GM12878 (cell line): ENCODE measurements around the gene DAO. TPM values are rescaled to one million over a fixed set of nuclear protein-coding genes. Genes with fewer than 3 reads are reported as not detected.

ENCODE experiments used
- EZH2 ChIP-seq: IDR thresholded peaks from 2 replicates; pipeline ENCODE4 v1.6.1; 2012; ENCODE audit warnings: low read depth, mild to moderate bottlenecking, control low read depth, inconsistent platforms, low read length, borderline replicate concordance; ENCODE audit not compliant: control insufficient read depth
- PAX8 ChIP-seq: fragments of 450-650 bp; IDR thresholded peaks from 2 replicates; pipeline ENCODE4 v1.6.1; 2017; ENCODE audit warnings: mild to moderate bottlenecking, moderate library complexity
- POLR2AphosphoS2 ChIP-seq: IDR thresholded peaks from 2 replicates; pipeline ENCODE4 v1.6.1; 2011; ENCODE audit warnings: low read depth, mild to moderate bottlenecking, low read length, improper control_type of control experiment, moderate library complexity
- POLR2AphosphoS5 ChIP-seq: IDR thresholded peaks from 2 replicates; pipeline ENCODE4 v1.6.1; 2011; ENCODE audit warnings: mild to moderate bottlenecking, low read length, inconsistent platforms
- TCF12 ChIP-seq: IDR thresholded peaks from 2 replicates; pipeline ENCODE4 v1.6.1; 2011; ENCODE audit warnings: low read depth, mild to moderate bottlenecking, low read length
- polyA plus RNA-seq, 11 experiments: library from polyadenylated mRNA; depleted of rRNA in 4 of 11; unstranded in 6 of 11; stranded (reverse) in 5 of 11; fragments of >200 nt; fragmentation: Nextera tagmentation in 4 of 11; fragmentation: Illumina TruSeq in 1 of 11; extraction: Ambion mirVana in 4 of 11; extraction: Trizol in 1 of 11; gene quantifications; 1 replicate in 1 of 11; 2 replicates in 10 of 11; pipeline versions ENCODE4 v1.2.1 to v1.2.3, GENCODE V29; 2011 to 2016; ENCODE audit warnings: inconsistent platforms in 2 of 11, missing spikeins in 2 of 11, low read depth in 1 of 11
- total RNA-seq, 4 experiments: library from RNA; depleted of rRNA in 3 of 4; stranded (reverse); fragments of >200 nt in 3 of 4; fragmentation: Illumina TruSeq in 1 of 4; extraction: Trizol in 1 of 4; gene quantifications; 2 replicates each; pipeline versions ENCODE4 v1.2.1 to v1.2.3, GENCODE V29; 2013 to 2021
- TF ChIP-seq, protein P1 (sequence below): fragments of 450-650 bp; IDR thresholded peaks from 2 replicates; pipeline ENCODE4 v1.6.1; 2018; ENCODE audit warnings: mild to moderate bottlenecking, low read depth, moderate library complexity; ENCODE audit not compliant: partially characterized antibody
- TF ChIP-seq, protein P2 (sequence below): IDR thresholded peaks from 2 replicates; pipeline ENCODE4 v1.6.1; 2012; ENCODE audit warnings: improper control_type of control experiment, low read depth, low read length; ENCODE audit not compliant: insufficient replicate concordance
- TF ChIP-seq, protein P3 (sequence below): IDR thresholded peaks from 2 replicates; pipeline ENCODE4 v1.6.1; 2011; ENCODE audit warnings: borderline replicate concordance, low read depth, mild to moderate bottlenecking, moderate library complexity, mixed read lengths, low read length; ENCODE audit not compliant: insufficient read depth; ENCODE audit errors: extremely low read length
- TF ChIP-seq, protein P4 (sequence below): fragments of 450-650 bp; conservative IDR thresholded peaks from 2 replicates; pipeline ENCODE4 v1.6.1; 2017; ENCODE audit warnings: mild to moderate bottlenecking, moderate library complexity

DAO gene
- total and polyA plus RNA-seq, 10 of the 15 experiments (the other 5 are each of a cell fraction or from before 2014, with no cell fraction given), result 0.15 TPM; not detected in 9

DNA sequence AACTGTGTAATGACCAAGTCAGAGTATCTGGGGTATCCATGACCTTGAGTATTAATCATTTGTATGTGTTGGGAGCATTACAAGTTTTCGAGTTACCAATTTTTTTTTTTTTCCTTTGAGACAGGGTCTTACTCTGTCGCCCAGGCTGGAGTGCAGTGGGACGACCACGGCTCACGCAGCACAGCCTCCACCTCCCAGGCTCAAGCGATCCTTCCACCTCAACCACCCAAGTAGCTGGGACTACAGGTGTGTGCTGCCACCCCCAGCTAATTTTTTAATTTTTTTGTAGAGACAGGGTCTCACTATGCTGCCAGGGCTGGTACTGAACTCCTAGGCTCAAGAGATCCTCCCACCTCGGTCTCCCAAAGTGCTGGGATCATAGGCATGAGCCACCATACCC is 42.2 kb upstream of the DAO start (continued):
- TF ChIP-seq, protein P1, sequence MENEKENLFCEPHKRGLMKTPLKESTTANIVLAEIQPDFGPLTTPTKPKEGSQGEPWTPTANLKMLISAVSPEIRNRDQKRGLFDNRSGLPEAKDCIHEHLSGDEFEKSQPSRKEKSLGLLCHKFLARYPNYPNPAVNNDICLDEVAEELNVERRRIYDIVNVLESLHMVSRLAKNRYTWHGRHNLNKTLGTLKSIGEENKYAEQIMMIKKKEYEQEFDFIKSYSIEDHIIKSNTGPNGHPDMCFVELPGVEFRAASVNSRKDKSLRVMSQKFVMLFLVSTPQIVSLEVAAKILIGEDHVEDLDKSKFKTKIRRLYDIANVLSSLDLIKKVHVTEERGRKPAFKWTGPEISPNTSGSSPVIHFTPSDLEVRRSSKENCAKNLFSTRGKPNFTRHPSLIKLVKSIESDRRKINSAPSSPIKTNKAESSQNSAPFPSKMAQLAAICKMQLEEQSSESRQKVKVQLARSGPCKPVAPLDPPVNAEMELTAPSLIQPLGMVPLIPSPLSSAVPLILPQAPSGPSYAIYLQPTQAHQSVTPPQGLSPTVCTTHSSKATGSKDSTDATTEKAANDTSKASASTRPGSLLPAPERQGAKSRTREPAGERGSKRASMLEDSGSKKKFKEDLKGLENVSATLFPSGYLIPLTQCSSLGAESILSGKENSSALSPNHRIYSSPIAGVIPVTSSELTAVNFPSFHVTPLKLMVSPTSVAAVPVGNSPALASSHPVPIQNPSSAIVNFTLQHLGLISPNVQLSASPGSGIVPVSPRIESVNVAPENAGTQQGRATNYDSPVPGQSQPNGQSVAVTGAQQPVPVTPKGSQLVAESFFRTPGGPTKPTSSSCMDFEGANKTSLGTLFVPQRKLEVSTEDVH, result no peak
- no peak for TF ChIP-seq POLR2AphosphoS2
- TF ChIP-seq, protein P2, sequence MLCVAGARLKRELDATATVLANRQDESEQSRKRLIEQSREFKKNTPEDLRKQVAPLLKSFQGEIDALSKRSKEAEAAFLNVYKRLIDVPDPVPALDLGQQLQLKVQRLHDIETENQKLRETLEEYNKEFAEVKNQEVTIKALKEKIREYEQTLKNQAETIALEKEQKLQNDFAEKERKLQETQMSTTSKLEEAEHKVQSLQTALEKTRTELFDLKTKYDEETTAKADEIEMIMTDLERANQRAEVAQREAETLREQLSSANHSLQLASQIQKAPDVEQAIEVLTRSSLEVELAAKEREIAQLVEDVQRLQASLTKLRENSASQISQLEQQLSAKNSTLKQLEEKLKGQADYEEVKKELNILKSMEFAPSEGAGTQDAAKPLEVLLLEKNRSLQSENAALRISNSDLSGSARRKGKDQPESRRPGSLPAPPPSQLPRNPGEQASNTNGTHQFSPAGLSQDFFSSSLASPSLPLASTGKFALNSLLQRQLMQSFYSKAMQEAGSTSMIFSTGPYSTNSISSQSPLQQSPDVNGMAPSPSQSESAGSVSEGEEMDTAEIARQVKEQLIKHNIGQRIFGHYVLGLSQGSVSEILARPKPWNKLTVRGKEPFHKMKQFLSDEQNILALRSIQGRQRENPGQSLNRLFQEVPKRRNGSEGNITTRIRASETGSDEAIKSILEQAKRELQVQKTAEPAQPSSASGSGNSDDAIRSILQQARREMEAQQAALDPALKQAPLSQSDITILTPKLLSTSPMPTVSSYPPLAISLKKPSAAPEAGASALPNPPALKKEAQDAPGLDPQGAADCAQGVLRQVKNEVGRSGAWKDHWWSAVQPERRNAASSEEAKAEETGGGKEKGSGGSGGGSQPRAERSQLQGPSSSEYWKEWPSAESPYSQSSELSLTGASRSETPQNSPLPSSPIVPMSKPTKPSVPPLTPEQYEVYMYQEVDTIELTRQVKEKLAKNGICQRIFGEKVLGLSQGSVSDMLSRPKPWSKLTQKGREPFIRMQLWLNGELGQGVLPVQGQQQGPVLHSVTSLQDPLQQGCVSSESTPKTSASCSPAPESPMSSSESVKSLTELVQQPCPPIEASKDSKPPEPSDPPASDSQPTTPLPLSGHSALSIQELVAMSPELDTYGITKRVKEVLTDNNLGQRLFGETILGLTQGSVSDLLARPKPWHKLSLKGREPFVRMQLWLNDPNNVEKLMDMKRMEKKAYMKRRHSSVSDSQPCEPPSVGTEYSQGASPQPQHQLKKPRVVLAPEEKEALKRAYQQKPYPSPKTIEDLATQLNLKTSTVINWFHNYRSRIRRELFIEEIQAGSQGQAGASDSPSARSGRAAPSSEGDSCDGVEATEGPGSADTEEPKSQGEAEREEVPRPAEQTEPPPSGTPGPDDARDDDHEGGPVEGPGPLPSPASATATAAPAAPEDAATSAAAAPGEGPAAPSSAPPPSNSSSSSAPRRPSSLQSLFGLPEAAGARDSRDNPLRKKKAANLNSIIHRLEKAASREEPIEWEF, result no peak
- TF ChIP-seq, protein P3, sequence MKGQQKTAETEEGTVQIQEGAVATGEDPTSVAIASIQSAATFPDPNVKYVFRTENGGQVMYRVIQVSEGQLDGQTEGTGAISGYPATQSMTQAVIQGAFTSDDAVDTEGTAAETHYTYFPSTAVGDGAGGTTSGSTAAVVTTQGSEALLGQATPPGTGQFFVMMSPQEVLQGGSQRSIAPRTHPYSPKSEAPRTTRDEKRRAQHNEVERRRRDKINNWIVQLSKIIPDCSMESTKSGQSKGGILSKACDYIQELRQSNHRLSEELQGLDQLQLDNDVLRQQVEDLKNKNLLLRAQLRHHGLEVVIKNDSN, result no peak
- TF ChIP-seq POLR2AphosphoS5, result no peak
- TF ChIP-seq PAX8, result no peak
- no peak for TF ChIP-seq EZH2
- no peak for TF ChIP-seq TCF12
- TF ChIP-seq, protein P4, sequence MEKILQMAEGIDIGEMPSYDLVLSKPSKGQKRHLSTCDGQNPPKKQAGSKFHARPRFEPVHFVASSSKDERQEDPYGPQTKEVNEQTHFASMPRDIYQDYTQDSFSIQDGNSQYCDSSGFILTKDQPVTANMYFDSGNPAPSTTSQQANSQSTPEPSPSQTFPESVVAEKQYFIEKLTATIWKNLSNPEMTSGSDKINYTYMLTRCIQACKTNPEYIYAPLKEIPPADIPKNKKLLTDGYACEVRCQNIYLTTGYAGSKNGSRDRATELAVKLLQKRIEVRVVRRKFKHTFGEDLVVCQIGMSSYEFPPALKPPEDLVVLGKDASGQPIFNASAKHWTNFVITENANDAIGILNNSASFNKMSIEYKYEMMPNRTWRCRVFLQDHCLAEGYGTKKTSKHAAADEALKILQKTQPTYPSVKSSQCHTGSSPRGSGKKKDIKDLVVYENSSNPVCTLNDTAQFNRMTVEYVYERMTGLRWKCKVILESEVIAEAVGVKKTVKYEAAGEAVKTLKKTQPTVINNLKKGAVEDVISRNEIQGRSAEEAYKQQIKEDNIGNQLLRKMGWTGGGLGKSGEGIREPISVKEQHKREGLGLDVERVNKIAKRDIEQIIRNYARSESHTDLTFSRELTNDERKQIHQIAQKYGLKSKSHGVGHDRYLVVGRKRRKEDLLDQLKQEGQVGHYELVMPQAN, result no peak
